Left ventricle myocardium inferior (tissue), 1 donor: ENCODE results near the gene TSPAN1. TPM values are rescaled to one million over a fixed set of nuclear protein-coding genes. Genes with fewer than 3 reads are reported as not detected.
A peak's percentile ranks its signal among the peaks of the same experiment; 100 is the strongest.

ENCODE experiments used
- DNase-seq: peaks from one replicate; pipeline ENCODE4 v3.0.0-alpha.2; 2020
- H3K27ac ChIP-seq: fragments of 200-600 bp; replicated peaks from 2 replicates; pipeline ENCODE4 v1.8.0; 2021
- H3K27me3 ChIP-seq: fragments of 200-600 bp; 2 replicates; pipeline ENCODE4 v1.8.0; 2021; ENCODE audit warnings: low read depth
- H3K36me3 ChIP-seq: fragments of 200-600 bp; 2 replicates; pipeline ENCODE4 v1.8.0; 2021
- H3K4me1 ChIP-seq: fragments of 200-600 bp; 2 replicates; pipeline ENCODE4 v1.8.0; 2021
- H3K4me3 ChIP-seq: fragments of 200-600 bp; 2 replicates; pipeline ENCODE4 v1.8.0; 2021; ENCODE audit warnings: mild to moderate bottlenecking, moderate library complexity
- H3K9me3 ChIP-seq: fragments of 200-600 bp; replicated peaks from 2 replicates; pipeline ENCODE4 v1.8.0; 2021
- CTCF ChIP-seq: fragments of 200-600 bp; IDR thresholded peaks from 2 replicates; pipeline ENCODE4 v1.8.0; 2021; ENCODE audit warnings: antibody characterized with exemption, mild to moderate bottlenecking, borderline replicate concordance
- intact Hi-C: fragments of 100-400 bp; cut with micrococcal nuclease; formaldehyde crosslinking; loops from one replicate; pipeline ENCODE4 v1.11.0; 2022
- total RNA-seq: library from RNA; stranded (reverse); fragmentation: NEBNext Ultra II Directional; extraction: Animal tissue kit (Norgen Biotek cat#: 25700); gene quantifications from one replicate; pipeline ENCODE4 v1.2.1, GENCODE V29; 2021
- donor health status: DM: no; HTN: yes; CAD: no; lungs with severe emphysema.

Gene TSPAN1
- total RNA-seq, 1 donor from 2014 or later, result 1.4 TPM

GRCh38 chr1:46134660-46135331 is 40.1 kb upstream of the TSPAN1 start:
- H3K9me3 ChIP-seq, result no peaks in the 10 kb centered on the region
- DNase-seq, result no peak
- intact Hi-C loops, result loop anchor here (5.0 kb wide), 1 partner anchor 38 kb away; no protein-coding TSS in a partner anchor
- H3K4me1 ChIP-seq, result peaks cover 70% of the 10 kb centered on the region
- no peaks in the 10 kb centered on the region for H3K36me3 ChIP-seq
- peak overlapping the region; percentile 97 for H3K27ac ChIP-seq
- TF ChIP-seq CTCF, result no peak
- peaks cover 13% of the 10 kb centered on the region for H3K27me3 ChIP-seq
- H3K4me3 ChIP-seq, result peak overlapping the region; percentile 13

GRCh38 chr1:46136711-46137110 is 38.2 kb upstream of the TSPAN1 start:
- Histone ChIP-seq H3K4me3 (no peak overlapping the region), H3K36me3 (no peaks in the 10 kb centered on the region), H3K27ac (peak overlapping the region; percentile 97), H3K4me1 (peaks cover 54% of the 10 kb centered on the region), H3K27me3 (no peaks in the 10 kb centered on the region), H3K9me3 (no peaks in the 10 kb centered on the region)
- intact Hi-C loops, result no loop called here
- DNase-seq, result no peak
- TF ChIP-seq CTCF, result no peak

GRCh38 chr1:46137916-46138315 is 37.0 kb upstream of the TSPAN1 start:
- TF ChIP-seq CTCF, result no peak
- Histone ChIP-seq H3K27ac (peak overlapping the region; percentile 60), H3K36me3 (no peaks in the 10 kb centered on the region), H3K4me1 (peaks cover 47% of the 10 kb centered on the region), H3K9me3 (no peaks in the 10 kb centered on the region), H3K27me3 (no peaks in the 10 kb centered on the region), H3K4me3 (no peak overlapping the region)
- no peak for DNase-seq
- intact Hi-C loops, result no loop called here

- intact Hi-C loops, result no loop called here
- no peaks in the 10 kb centered on the region for H3K4me1 ChIP-seq
- no peaks in the 10 kb centered on the region for H3K9me3 ChIP-seq
- no peak for DNase-seq
- no peaks in the 10 kb centered on the region for H3K27me3 ChIP-seq
- H3K27ac ChIP-seq, result no peak overlapping the region
- H3K4me3 ChIP-seq, result no peak overlapping the region
- no peaks in the 10 kb centered on the region for H3K36me3 ChIP-seq
- TF ChIP-seq CTCF, result no peak
Observed at GRCh38 chr1:46148318-46148717, 26.6 kb upstream of the TSPAN1 start.

GRCh38 chr1:46150085-46150484 is 24.8 kb upstream of the TSPAN1 start:
- no peaks in the 10 kb centered on the region for H3K4me1 ChIP-seq
- no peaks in the 10 kb centered on the region for H3K36me3 ChIP-seq
- H3K4me3 ChIP-seq, result no peak overlapping the region
- no peaks in the 10 kb centered on the region for H3K9me3 ChIP-seq
- TF ChIP-seq CTCF, result no peak
- H3K27ac ChIP-seq, result peak overlapping the region; percentile 78
- intact Hi-C loops, result no loop called here
- no peaks in the 10 kb centered on the region for H3K27me3 ChIP-seq
- no peak for DNase-seq
